ENCODE data around the gene SLC25A39. TPM values are rescaled to one million over a fixed set of nuclear protein-coding genes. Genes with fewer than 3 reads are reported as not detected.
"Not testable (repeated sequence)": the region's sequence is repeated elsewhere in the genome, so short reads cannot be mapped to it uniquely, and the experiment has no call there.

Gene SLC25A39
- total RNA-seq, 1 donor from 2014 or later: 126 TPM

DNA sequence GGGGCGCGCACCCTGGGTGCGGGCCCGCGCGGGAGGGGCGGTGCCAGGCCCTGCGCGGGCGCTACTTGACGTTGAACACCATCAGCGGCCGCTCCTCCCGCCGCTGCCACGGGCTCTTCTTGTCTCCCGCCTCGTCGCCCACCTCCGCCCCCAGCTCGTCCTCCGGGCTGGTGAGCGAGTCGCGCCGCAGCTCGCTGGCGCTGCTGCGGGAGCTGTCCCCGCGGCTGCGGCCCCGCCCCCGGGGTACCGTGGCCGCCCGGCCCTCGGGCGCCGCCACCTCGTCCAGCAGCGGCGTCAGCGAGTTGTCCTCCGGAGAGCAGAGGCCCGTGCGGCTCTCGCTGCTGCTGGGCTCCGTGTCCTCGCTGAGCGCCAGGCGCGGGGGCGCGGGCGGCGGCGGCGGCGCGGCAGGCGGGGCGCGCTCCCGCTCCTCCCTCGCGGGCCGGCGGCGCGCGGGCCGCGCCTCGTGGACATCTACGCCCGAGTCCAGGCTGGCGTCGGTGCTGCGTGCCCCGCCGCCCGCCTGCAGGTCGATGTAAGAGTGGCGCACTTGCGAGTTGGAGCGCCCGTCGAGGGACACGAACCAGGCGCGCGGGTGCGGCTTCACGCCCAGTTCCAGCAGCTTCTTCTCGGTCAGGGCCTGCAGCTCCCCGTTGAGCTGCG is 29.2 kb upstream of the SLC25A39 start:
- peak; percentile 4 for ATAC-seq

DNA sequence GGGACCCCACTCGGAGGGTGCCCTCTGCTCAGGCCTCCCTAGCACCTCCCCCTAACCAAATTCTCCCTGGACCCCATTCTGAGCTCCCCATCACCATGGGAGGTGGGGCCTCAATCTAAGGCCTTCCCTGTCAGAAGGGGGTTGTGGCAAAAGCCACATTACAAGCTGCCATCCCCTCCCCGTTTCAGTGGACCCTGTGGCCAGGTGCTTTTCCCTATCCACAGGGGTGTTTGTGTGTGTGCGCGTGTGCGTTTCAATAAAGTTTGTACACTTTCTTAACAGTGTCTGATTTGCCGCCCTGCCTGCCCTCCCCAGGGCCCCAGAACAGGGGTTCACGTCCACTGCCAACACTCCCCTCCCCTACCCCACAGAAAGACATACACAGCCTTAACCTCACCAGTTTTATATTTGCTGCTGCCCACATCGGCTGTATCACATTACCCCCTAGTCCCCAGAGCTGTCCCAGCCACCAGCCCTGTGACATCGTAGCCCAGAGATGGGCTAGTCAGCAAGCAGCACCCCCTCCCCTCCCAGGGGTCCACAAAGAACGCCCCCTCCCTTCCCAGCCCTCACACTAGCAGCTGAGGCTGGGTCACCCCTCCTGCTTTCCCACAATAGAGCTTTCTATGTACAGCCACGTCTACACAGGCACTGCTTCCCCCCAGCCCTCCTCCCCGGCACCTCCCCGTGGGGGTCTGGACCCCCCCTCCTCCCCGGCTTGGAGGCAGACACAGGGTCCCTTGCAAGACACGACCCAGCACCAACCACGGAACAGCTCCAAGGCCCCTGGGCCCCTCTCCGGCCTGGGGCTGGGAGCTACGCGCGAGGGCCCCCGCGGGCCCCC is 28.4 kb upstream of the SLC25A39 start:
- ATAC-seq: no peak

DNA sequence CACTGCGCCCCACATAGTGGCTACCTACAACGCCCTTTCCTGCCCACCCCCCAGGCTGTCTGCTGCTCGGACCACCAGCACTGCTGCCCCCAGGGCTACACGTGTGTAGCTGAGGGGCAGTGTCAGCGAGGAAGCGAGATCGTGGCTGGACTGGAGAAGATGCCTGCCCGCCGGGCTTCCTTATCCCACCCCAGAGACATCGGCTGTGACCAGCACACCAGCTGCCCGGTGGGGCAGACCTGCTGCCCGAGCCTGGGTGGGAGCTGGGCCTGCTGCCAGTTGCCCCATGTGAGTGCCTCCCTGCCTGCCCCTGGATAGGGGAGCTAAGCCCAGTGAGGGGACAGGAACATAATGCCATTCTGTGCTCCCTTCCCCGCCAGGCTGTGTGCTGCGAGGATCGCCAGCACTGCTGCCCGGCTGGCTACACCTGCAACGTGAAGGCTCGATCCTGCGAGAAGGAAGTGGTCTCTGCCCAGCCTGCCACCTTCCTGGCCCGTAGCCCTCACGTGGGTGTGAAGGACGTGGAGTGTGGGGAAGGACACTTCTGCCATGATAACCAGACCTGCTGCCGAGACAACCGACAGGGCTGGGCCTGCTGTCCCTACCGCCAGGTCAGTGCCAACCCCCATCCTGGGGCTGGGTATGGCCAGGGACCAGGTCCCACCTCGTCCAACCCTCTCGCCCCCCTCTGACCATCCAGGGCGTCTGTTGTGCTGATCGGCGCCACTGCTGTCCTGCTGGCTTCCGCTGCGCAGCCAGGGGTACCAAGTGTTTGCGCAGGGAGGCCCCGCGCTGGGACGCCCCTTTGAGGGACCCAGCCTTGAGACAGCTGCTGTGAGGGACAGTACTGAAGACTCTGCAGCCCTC is 27.6 kb upstream of the SLC25A39 start:
- ATAC-seq: no peak

DNA sequence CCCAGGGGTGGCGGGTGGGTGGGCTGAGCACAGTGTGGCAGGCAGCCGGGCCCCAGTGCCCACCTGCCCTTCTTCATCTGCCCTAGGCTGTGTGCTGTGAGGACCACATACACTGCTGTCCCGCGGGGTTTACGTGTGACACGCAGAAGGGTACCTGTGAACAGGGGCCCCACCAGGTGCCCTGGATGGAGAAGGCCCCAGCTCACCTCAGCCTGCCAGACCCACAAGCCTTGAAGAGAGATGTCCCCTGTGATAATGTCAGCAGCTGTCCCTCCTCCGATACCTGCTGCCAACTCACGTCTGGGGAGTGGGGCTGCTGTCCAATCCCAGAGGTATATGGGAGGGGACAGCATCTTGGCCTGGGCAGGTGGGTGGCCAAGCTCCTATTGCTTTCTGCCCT is 26.8 kb upstream of the SLC25A39 start:
- ATAC-seq: no peak

DNA sequence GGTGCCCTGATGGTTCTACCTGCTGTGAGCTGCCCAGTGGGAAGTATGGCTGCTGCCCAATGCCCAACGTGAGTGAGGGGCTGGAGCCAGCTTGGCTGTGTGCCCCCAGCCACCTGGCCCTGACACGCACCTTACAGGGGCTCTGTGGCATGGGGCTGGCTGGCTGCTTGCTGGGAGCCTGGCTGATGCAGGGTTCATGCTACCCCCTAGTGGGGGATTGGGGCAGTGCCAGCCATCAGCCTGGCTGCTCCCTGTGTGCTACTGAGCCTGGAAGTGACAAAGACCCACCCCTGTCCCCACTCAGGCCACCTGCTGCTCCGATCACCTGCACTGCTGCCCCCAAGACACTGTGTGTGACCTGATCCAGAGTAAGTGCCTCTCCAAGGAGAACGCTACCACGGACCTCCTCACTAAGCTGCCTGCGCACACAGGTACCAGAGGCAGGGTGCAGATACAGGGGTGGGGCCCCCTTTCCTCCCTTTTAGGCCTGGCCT is 26.2 kb upstream of the SLC25A39 start:
- peak; percentile 17 for ATAC-seq

DNA sequence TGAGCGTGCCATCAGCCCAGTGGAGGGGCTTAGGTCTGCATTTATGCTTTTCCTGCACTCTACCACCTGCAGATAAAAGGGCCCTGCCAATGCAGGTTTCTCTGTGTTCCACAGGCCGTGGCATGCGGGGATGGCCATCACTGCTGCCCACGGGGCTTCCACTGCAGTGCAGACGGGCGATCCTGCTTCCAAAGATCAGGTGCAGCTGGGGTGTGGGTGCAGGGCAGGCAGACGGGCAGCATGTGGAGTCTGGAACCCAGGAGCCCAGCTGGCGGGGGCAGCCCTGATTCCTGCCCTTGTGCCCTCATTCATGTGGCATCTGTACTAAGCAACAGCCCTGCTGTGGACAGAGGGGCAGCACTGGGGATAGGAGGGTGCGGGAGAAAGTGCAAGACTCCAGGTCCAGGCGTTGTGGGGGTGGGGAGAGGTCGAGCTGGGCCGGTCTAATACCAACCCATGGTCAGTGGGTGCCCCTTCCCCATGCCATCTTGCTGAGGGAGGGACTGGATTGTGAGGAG is 25.0 kb upstream of the SLC25A39 start:
- ATAC-seq: no peak

DNA sequence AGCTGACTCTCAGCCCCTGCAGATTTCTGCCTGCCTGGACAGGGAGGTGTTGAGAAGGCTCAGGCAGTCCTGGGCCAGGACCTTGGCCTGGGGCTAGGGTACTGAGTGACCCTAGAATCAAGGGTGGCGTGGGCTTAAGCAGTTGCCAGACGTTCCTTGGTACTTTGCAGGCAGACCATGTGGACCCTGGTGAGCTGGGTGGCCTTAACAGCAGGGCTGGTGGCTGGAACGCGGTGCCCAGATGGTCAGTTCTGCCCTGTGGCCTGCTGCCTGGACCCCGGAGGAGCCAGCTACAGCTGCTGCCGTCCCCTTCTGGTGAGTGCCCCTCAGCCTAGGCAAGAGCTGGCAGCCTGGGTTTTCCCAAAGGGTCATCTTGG is 24.4 kb upstream of the SLC25A39 start:
- no peak for ATAC-seq

DNA sequence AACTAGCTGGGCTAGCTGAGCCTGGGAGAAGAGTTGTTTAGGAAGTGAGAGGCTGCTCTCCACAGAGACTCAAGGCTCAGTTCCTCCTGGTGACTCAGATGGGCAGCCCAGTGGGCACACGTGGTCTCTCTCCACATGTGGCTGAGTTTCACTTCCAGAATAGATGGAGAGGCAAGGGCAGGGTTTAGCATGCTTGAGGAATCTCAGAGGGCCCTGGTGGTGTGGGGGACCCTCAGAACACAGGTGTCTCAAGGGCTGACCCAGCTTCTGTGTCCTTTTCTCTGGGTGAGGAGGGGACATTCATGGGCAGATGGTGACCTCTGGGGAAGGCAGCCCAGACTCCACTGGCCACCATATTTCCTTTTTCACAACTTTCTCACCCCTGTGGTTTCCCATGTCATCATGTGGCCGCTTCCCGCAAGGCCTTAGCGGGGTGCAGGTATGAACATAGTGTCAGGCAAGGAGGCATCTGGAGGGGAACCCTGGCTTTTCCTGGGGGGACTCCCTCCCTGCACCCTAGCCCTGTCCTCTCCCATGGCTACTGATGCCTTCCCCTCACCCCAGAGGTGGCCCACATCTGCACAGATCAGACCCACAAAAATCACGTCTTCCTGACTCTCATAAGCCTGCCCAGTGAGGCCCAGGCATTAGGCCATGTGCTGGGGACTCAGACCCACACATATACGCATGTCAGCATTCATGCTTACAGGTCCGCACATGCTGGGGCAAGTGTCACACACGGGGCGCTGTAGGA is 23.8 kb upstream of the SLC25A39 start:
- peak; percentile 58 for ATAC-seq

DNA sequence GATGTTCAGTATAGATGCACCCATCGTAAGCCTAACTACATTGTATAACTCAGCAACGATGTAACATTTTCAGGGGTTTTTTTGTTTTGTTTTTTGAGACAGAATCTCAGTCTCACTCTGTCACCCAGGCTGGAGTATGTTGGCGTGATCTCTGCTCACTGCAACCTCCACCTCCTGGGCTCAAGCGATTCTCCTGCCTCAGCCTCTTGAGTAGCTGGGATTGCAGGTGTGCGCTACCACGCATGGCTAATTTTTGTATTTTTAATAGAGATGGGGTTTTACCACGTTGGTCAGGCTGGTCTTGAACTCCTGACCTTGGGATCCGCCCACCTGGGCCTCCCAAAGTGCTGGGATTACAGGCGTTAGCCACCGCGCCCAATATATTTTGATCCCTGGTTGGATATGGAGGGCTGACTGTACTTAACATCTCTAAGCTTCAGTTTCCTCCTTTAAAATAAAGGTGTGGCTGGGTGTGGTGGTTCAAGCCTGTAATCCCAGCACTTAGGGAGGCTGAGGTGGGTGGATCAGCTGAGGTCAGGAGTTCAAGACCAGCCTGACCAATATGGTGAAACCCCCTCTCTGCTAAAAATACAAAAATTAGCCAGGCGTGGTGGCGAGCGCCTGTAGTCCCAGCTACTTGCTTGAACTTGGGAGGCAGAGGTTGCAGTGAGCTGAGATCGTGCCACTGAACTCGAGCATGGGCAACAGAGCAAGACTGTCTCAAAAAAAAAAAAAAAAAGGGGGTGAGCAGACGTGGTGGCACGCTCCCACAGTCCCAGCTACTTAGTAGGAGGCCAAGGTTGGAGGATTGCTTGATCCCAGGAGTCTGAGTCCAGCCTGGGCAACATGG is 22.8 kb upstream of the SLC25A39 start:
- ATAC-seq: peak; percentile 13

DNA sequence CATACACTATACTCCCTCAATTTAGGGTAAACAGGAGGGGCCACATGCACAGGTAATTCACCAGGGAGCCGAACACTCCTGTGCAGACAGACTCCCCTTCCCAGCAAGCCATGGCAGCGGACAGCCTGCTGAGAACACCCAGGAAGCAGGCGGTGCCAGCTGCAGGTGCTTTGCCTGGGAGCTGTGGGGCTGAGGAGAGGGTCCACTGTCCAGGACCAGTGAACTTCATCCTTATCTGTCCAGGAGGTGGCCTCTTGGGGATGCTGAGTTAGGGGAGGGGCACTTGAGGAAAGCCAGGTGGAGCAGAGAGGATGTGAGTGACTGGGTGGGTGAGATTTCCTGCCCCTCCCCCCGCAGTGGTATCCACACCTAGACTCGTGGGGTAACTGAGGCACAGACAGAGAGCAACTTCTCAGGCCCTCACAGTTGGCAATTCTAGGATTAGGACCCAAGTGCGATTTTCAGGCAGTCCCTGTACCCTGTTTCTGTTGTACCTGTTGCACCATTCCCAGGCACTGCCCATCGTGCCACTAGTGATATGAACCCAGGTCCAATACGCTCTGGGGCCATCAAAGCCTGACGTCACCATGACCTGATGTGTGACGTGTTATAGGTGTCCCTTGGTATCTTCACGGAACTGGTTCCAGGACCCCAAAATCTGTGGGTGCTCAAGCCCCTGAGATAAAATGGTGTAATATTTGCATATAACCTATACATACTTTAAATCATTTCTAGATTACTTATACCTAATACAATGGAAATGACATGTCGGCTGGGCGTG is 21.6 kb upstream of the SLC25A39 start:
- no peak for ATAC-seq

DNA sequence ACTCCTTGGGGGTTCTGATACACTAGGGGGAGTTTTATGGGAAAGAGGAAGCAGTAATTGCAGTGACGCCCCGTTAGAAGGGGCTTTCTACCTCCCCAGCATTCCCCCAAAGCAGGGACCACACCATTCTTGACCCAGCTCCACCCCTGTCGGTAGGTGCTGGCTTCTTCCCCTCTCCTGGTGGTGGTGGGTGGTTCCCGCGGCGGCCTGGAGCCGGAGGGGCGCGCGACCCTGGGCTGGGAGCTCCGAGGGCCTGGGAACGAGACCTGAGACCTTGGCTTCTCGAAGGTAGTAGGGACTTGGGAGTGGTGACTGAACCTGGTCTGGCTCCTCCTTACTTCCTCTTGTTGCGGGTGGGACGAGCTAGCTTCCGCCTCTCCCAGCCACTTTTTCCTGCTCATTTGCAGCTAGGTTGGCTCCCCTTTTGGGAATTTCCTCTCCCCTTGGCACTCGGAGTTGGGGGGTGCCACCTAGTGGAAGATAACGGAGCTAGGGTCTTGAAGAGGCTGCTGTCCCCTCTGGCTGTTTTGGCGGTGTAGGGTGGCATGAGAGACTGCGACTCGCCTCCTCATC is 20.9 kb upstream of the SLC25A39 start:
- ATAC-seq: peak; percentile 24

DNA sequence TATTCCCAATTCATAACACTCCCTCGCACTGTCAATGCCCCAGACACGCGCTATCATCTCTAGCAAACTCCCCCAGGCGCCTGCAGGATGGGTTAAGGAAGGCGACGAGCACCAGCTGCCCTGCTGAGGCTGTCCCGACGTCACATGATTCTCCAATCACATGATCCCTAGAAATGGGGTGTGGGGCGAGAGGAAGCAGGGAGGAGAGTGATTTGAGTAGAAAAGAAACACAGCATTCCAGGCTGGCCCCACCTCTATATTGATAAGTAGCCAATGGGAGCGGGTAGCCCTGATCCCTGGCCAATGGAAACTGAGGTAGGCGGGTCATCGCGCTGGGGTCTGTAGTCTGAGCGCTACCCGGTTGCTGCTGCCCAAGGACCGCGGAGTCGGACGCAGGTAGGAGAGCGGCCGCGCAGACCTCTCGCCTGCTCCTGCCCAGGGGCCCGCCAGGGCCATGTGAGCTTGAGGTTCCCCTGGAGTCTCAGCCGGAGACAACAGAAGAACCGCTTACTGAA is 20.4 kb upstream of the SLC25A39 start, which contains the start of gene GRN:
Gene GRN, plus strand, starts transcription at position 364 of the 515 bp plus-strand sequence. CDS start 3,863 bp downstream, outside the sequence.
- peak; percentile 86 for ATAC-seq

DNA sequence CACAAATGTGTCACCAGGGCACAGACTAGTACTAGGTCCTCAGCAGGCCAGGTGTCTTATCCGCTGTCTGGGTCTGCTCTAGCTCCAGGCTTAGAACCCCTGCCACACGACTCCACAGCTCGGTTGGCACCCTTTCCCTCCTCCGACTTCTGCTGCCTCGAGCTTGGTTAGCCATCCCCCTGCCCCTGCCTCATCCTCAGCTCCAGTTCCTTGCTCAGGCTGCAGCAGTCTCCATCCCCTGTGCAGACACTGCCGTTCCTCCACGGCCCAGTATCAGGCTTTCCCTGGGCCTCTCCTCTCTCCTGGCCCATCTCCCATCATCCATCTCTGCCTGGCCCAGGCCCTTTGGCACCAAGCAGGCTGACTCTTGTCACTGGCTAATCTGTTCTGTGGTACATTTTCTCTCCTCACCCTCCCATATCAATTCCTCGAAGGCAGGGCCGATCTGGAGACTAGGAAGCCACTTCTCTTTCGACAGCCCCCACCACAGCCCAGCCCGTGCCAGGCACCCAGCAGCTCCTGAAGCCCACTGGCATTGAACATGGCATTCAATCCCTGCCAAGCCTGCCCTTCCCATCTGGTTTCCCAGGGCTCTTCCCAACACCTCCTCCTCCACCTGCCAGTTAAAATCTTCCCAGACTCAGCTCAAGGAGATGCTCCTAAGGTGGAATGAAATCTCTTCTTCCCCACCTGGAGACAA is 19.0 kb upstream of the SLC25A39 start:
- no peak for ATAC-seq

DNA sequence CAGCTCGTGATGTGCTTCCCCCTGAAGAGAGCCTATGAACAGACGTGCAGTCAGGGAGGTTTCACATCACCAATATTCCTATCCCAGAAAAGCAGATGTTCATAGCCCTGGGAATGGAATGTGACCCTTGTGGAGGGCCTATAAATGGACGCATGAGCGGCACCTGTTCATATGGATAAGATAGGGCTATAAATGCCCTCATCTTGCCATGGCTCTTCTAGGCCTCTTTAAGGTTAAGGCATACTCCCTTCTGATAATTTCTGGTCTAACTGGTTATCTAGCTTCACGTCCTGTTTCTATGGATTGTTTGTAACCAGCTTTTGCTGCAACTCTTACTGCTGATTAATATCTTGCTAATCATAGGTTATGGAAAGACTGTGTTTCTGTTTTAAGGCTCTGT is 15.9 kb upstream of the SLC25A39 start:
- ATAC-seq: not testable (repeated sequence)

DNA sequence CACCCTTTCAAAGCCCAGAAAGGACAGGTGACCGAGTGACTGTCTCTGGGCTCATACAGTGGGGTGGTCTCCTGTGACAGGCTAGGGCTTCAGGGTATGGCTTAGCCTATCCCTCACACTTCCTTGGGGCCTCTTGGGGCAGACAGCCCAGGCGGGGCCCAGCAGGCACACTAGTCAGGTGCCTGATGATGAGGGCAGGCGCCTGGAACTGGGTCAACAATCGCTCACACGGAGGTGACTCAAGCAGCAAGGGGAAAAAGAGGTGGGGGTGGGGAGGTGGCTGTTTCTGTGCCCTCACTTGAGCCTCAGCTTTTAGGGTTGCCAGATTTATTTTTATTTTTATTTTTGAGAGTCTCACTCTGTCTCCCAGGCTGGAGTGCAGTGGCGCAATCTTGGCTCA is 14.1 kb upstream of the SLC25A39 start:
- ATAC-seq: peak; percentile 85

DNA sequence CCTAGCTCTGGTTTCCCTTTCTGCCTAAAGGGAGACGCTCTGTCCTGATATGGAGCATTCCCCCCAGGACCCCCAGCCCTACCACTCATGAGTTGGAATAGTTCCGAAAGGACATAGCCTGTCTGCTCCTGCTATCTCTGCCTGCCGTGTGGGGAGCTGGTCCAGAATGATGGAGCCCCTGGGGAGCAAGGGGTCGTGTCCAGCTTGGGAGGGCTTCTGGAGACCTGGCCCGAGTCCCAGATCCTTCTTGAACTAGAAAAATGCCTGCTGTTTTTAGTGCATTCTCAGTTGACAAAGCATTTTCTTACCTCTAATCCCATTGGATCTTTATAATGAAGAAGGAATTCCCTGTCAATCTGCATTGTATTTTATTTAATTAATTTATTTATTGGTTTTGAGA is 11.3 kb upstream of the SLC25A39 start:
- ATAC-seq: no peak

DNA sequence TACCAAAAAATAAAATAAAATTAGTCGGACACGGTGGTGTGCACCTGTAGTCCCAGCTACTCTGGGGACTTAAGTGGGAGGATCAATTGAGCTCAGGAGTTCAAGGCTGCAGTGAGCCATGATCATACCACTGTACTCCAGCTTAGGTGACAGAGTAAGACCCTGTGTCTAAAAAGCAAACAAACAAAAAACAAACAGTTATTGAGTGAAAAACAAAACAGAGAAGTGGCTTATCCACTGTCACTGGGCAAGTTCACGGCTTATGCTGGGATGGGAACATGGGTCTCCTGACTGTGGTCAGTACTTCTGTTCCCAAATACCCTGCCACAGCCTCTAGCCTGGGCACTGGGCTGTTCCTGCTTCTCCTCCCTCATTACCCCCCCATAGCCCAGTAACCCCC is 10.9 kb upstream of the SLC25A39 start:
- no peak for ATAC-seq

DNA sequence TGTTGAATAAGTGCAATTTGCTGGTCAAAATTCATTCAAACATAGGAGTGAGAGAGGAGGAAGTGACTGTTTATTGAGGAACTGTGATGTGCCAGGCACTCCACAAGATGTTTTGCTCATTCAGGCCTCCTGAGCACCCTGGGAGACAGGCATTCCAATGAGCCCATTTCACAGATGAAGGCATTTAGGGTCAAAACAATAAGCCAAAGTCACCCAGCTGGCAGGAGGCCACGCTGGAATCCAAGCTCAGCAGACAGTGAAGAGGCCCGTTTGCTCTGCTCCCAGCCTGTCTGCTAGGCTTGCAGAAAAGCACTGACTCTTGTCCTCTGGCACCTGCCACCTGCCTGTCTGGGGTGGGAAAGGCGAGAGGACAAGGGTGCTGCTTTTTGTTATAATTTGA is 10.1 kb upstream of the SLC25A39 start:
- ATAC-seq: no peak

DNA sequence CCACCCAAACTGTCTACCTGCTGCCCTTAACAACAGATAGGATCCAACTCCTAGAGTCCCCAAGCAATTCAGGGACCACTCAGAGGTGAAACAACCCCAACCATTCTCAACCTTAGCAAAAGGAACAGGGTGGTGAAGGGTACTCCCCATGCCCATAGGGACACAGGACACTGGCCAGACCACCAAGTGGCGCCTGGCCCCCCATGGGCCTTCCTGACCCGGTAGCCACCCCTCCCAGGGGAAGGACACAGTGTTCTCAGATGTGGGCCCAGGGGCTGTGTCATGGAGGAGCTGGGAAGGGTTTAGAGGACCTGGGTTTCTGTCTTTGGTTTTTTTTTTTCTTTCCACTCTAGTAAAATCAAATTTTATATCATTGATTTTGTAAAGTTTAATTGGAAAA is 9.7 kb upstream of the SLC25A39 start:
- ATAC-seq: no peak

All from esophagus mucosa (tissue), 1 donor.